Activated CD4-positive, alpha-beta T cell treated with anti-CD3 and anti-CD28 coated beads for 24 hours (primary cell): Measurements from ENCODE around the gene TMED4.
"Not testable (repeated sequence)": the region's sequence is repeated elsewhere in the genome, so short reads cannot be mapped to it uniquely, and the experiment has no call there.

ENCODE experiments used
- DNase-seq, 2 donors: peaks; one replicate each; pipeline ENCODE4 v3.0.0-alpha.2; 2020; ENCODE audit warnings: low read depth in 2 of 2

Gene TMED4

DNA sequence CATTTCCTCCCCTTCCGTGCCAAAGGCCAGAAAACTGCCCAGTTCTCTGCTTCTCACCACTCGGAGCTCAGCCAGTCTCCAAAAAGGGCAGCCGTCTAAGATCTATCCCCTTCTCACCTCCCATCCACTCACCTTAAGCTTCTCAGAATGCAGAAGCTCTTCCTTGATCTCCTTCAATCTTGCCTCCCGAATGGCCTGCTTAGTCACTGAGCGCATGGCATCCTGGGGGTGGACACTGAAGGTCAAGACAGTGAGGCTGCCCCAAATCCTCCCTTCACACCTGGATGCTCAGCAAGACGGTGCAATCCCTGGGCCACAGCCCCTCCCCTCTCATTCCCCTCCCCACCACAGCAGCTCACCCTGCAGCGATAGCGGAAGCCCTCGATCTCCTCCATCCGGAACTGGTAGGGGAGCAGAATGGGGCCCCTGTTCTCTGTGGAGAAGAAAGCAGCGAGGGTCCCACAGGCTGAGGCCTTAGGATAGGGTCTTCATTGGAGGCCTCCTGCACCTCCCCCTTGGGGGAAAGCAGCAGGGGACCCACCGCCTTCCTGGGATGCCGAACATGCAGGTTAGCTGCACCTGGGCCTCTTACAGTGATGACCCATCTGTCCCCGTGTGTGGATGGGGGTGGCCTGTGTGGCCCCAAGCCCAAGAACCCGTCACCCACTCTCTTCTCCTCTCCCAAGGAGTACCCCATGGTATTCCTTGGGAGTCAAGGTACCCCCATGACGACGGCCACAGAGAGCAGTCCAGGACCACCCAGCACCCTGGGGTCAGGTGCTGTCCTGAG lies 13.1 kb downstream of the TMED4 start:
- no peak for DNase-seq

DNA sequence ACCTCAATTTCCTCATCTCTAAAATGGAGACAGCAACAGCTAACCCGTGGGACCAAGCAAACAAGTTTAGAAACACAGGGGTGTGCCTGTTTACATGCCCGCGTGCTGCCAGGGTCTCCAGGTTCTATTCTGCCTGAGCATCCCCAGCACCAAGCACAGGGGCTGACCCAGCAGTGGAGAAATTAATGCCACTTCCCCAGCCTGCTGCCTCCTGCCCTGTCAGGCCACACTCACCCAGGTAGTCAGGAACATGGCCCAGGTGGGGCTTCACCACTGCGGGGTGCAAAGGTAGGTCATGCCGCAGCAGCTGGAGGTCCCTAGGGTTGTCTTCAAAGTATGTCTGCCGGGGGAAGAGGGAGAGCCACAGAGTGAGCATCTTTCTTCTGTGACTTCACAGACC lies 14.1 kb downstream of the TMED4 start:
- no peak for DNase-seq

DNA sequence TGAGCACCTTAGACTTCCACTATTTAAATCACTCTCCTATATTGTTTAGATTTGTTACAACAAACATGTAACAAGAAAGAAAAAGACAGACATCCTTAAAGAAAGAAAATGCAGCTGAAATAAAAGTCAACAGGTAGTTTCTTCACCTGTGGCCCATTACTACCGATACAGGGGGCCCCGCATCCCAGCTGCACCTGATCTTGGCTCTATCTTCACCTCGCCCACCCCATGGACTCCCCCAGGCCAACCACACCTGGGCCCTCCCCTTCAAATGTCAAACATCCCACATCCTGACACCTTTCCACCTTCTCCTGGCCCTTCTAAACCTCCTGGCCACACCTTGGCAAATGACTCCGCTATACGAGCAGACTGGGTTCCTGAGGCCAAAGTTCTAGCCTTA lies 15.4 kb downstream of the TMED4 start:
- DNase-seq, result no peak

DNA sequence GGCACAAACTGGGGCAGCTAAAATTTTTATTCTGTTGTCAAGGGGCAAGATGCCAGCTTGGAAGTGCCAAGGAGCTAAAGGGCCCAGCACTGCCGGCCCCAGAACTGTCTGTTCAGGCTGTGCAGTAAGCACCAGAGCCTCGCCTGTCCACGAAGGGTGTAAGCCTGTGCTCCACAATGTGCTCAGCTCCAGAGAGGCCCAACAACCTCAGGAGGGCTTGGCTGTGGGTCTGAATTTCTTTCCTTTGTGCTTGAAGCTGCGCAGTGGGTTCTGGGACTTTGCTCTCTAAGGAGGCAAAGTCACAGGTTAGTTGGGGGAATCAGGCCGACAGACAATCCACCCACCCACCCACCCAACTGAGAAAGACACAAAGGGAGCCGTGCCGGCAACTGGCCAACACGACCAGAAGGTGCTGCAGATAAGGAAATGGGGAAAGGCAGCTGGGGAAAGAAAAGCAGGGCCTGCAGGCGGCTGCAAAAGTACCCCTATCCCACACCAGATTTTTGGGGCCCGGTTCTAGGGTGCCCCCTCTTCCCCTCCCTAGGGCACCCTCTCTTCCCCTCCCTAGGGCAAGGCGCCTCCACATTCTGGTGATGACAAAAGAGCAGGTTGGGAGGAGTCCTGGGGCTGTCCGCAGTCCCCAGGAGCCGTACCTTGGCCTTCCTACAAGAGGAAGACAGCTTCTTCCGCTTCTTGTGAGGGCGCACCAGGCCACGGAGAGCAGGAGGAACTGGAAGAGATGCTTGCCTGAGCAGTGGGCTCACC lies 16.1 kb downstream of the TMED4 start:
- DNase-seq, result no peak

DNA sequence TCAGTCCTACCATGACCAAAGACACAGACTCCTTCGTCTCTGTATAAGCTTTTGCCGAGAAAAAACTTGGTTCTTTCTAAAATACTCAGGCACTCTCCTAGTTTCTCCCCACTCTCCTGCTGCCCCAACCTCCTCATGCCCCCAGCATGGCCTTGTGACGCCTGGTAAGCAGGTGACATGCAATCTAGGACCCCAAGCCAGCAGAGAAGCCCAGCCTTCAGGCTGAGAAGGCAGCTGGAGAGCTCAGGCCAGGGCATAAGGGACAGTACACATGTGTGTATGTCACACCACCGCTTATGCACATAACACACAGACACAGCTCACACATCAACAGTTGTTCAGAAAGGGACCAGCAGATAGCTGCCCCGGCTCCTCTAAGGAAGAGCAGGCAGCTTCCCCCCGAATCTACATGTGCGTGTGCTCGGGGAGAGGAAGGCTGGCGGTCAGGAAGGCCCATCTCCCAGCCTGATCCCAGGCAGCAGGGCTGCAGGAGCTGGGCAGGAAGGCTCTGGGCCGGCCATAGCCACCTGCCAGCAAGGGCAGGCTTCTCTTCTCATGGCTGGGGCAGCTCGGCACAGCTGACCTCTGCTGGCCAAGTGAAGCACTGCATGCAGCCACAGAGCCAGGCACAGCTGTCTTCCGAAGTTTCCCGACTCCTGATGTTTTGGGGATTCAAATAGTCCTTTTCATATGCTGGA lies 16.8 kb downstream of the TMED4 start:
- peak in 1 of 2 donors; percentile 46 for DNase-seq

DNA sequence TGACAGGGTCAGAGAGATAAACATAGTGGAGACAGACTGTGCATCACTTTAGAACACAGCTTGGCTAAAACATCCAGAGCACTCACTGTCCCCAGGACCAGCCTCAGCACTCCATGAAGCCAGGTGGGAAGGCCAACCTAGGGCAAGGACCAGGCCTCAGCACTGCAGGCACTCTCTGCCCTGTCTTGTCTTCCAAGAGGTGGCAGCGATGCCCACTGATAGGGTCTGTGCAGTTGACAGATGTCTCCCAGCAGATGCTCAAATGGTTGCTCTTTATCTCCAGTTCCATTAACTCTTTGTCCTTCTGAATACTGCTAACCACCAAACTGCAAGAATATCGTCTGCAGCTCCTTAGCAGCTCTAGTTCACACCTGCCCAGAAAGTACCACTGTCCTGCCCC lies 17.4 kb downstream of the TMED4 start:
- no peak for DNase-seq

DNA sequence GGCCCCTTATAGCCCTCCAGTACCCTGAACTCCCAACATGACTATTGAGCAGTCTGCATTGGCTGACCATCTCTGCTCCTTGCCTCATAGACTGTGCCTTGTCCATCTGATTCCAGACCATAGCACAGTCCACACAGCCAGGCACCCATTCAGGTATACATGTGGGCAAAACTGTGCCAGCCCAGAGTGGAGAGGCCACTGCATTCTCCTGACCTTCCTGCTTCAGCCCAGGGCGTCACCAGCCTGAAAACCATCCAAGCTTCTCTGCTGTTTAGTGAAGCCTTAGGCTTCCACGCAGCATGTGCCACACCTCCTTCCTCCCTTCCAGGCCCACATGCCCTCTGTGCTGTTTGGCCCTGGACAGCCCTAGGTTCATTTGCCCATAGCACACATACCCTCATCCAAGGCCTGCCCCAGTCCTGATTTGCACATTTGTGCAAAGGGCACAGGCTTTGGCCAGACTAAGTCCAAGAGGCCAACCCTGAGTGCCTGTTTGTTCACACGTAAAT lies 18.8 kb downstream of the TMED4 start:
- DNase-seq, result no peak

DNA sequence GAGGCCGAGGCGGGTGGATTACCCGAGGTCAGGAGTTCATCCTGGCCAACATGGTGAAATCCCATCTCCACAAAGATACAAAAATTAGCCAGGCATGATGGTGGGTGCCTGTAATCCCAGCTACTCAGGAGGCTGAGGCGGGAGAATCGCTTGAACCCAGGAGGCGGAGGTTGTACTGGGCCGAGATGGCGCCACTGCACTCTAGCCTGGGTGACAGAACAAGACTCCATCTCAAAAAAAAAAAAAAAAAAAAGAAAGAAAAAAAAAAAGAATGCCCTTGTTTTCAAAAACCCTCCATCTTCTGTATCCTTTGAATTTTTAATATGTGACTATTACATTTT lies 19.4 kb downstream of the TMED4 start:
- DNase-seq, result not testable (repeated sequence)

DNA sequence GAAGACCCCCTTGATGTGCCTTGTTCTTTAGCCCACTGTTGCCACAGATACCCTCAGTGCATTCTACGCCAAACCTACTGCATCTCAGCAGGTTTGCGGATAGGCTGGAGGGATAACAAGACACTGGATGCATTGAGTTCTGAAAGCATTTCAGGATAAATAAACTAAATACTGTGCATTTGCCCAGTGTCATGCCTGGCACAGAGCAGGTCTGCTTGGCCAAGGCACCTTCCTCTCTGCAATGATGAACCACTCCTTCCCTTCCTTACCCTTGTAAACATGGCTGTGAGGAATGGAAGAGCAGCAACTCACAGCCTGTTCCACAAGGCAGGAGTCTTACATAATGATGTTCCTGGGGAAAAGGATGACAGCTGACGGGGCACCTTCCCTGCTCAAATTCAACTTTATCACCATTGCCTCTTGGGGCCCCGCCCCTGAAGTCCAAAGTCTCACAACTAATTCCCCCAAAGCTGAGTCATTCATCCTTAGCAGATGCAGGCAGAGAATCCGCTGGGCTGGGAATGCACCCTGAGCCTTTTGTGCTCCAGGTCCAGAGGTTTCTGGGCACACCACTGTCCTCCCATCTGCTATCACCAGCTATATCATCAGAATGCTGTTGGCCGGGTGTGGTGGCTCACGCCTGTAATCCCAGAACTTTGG lies 19.9 kb downstream of the TMED4 start:
- DNase-seq, result no peak

DNA sequence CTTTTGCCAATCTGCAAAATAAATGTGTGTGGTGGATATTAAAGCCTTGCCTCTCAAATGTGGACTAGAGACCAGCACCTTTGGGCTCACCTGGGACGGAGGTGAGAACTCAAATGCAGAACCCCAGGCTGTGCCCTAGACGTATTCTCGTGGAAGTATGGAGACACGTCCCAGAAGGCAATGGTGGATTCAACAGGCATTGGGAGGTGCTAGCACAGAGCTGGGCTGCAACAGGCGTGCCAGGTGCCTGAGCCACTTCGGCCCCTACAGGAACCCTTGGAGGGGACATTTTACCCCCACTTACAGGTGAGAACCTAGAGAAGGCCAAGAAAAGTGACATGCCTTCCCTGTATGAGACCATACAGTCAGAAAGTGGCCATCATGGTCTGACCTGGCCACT lies 20.6 kb downstream of the TMED4 start:
- no peak for DNase-seq

DNA sequence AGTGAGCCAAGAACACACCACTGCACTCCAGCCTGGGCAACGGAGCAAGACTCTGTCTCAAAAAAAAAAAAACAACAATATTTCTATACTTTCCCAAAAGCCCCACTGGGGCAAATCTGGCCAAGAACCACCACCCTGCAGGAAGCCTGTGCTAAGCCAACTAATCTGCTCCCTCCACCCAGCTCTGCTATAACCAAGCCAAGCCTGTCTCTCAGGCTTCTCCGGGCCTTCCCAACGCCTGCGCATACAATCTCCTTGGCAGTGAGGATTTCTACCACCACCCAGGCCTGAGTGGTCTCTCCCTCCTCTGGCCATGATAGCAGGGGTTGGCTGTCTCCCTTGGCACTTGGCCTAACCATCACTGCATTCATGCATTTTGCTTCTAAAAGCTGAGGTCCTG lies 22.5 kb downstream of the TMED4 start:
- DNase-seq, result no peak

DNA sequence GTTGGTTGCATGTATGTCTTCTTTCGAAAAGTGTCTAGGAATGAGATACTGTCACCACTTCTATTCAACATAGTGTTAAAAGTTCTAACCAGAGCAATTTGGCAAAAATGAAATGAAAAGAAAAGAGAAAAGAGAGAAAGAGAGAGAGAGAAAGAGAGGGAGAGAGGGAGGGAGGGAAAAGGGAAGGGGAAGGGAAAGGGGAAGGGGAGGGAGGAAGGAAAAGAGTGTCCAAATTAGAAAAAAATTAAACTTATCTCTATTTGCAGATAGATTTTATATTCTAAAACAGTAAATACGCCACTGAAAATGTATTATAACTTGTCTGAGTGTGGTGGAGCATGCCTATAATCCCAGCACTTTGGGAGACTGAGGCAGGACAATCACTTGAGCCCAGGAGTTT lies 24.5 kb downstream of the TMED4 start:
- no peak for DNase-seq

DNA sequence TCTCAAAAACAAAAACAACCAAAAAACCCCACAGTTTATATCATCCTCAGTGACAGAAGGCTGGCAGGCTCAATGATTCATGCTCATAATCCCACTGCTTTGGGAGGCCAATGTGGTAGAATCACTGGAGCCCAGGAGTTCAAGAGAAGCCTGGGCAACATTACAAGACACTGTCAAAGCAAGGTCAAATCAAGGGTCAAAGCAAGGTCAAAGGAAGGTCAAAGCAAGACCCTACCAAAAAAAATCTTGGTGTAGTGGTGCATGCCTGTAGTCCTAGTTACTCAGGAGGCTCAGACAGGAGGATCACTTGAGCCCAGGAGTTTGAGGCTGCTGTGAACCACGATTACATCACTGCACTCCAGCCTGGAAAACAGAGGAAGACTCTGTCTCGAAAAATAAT lies 26.7 kb downstream of the TMED4 start:
- DNase-seq, result no peak

DNA sequence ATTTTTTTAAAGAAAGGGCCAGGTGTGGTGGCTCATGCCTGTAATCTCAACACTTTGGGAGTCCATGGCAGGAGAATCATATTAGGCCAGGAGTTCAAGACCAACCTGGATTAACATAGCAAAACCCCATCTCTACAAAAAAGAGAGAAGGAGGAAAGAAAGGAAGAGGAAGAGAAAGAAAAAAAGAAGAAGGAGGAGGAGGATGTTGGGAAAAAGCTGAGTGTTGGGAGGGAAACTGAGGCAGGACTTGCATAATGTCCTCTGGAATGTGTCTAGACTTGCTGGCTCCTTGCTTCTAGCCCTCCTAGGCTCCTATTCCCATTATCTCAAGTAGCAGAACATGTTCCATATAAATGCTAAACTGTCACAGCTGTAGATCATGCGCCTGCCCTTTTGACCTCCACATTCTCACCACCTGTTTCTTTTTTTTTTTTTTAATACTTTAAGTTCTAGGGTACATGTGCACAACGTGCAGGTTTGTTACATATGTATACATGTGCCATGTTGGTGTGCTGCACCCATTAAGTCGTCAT lies 29.5 kb downstream of the TMED4 start:
- not testable (repeated sequence) for DNase-seq

DNA sequence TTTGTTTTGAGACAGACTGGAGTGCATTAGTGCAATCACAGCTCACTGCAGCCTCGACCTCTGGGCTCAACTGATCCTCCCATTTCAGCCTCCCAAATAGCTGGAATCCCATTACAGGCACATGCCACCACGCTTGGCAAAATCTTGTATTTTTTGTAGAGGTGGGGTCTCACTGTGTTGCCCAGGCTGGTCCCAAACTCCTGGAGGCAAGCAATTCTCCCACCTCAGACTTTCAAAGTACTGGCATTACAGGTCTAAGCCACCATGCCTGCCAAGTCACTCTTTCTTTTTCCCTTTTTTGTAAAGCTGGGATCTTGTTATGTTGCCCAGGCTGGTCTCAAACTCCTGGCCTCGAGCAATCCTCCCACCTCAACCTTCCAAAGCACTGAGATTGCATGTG lies 32.6 kb downstream of the TMED4 start:
- no peak for DNase-seq

DNA sequence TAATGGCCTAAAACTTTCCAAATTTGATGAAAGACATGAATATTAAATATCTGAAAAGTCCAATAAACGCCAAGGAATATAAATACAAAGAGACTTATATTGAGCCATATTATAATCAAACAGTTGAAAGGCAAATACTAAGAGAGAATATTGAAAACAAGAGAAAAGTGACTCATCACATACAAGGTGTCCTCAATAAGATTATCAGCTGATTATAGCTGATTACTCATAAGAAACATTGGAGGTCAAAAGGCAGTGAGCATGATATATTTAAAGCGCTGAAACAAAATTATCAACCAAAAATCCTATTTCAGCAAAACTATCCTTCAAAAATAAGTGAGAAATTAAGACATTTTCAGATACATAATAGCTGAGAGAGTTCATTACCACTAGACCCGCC lies 33.1 kb downstream of the TMED4 start:
- DNase-seq, result no peak

DNA sequence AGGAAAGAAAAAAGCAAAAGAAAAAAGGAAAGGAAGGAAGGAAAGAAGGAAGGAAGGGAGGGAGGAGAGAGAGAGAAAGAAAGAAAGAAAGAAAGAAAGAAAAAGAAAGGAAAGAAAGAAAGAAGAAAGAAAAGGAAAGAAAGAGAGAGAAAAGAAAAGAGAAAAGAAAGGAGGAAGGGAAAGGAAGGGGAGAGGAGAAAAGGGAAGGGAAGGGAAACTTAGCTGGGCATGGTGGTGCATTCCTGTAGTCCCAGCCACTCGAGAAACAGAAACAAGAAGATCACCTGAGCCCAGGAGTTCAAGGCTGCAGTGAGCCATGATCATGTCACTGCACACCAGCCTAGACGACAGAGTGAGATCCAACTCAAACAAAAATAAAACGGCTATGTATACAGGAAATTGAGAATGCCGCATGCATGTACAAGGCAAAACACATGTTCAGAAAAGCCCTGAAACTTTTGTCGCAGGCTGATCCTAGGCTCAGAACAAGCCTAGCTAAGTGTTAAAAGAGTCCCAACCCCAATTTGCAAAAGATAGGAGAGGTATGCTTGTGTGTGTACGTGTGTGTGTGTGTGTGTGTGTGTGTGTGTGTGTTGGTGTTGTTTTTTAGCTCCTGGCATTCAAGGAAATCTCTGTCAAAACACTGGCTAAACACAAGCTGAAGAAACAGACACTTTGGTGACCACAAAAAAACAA lies 34.3 kb downstream of the TMED4 start:
- no peak for DNase-seq

DNA sequence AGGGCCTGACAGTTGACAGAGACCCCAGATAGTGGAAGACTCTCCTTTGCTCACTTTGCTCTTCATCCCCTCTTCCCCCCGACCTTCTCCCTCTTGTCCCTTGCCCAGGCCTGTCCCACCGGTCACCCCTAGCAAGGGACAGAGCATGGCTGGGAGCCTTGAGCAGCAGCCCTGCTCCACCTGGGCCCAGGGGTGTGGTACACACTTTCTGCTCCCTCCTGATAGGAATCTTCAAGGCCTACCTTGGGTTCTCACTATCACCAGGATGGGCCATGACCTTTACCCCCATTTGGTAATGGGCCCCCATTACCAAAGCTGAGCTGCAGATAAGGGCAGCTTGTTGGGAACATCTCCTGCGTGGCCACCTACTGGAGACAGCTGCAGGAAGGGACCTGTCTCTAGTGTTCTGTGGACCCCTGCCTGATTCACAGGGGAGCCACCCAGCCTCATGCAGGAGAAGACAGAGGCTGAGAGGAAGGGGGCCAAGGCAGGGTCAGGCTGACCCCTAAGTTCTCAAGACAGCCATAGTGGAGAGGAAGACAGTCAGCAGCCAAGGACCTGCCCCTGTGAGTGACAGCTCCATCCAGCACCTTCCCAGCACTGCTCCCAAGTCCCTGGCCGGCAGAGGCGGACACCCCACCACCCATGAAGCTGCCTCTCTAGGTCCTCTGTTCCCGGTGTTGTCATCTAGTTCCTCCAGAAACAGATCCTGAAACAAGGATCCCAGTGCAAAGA lies 40.0 kb downstream of the TMED4 start:
- DNase-seq, result no peak

DNA sequence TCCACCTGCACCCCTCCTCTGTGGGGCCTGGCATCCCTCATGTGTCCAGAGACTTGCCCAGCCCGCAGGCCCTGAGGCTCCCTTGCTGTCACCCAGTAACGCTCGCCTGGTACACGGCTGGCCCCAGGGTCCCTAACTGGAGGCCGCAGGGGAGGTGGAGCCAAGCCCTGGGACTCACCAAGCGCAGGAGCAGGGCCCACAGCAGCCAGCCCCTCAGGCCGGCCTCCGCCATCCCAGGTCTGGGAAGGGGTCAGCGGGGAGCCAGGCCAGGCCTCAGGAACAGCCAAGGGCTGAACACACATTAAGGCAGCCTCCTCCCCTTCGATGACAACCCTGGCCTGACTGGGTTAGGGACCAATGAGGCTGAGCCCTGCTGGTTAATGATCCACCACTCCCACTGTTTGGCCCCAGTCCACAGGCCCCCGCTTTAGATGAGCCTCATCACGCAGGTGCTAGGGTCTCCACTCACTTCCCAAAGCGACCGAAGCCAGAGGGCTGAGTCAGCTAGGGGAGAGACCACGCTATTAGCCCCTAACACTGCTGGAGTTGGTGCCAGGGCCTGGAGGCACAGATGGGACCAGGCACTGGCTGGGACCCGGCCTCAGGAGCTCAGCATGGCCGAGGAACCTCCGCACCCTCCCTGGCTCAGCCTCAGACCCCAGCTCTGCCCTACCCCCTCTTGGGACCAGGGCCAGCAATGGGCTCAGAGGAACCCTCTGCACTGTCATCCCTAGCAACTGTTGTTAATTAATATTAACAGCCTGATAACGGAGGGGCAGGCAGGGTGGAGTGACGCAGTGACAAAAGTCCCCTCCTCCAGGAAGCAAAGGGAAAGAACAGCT lies 40.8 kb downstream of the TMED4 start, which contains the start of gene NPC1L1:
TSS of gene NPC1L1 (minus strand) at position 303 of the 842 bp plus-strand sequence. CDS start at position 232, 71 bp downstream.
- no peak for DNase-seq
